NCI-H1694 treated with DMSO at 0.1 percent for 48 hours (cell line): Measurements from ENCODE around the gene GBF1.
A peak's percentile ranks its signal among the peaks of the same experiment; 100 is the strongest.

Experiments
- DNase-seq: peaks from one replicate; lab custom pipeline; 2025; lab: John Stamatoyannopoulos, UW

The GBF1 gene

DNA sequence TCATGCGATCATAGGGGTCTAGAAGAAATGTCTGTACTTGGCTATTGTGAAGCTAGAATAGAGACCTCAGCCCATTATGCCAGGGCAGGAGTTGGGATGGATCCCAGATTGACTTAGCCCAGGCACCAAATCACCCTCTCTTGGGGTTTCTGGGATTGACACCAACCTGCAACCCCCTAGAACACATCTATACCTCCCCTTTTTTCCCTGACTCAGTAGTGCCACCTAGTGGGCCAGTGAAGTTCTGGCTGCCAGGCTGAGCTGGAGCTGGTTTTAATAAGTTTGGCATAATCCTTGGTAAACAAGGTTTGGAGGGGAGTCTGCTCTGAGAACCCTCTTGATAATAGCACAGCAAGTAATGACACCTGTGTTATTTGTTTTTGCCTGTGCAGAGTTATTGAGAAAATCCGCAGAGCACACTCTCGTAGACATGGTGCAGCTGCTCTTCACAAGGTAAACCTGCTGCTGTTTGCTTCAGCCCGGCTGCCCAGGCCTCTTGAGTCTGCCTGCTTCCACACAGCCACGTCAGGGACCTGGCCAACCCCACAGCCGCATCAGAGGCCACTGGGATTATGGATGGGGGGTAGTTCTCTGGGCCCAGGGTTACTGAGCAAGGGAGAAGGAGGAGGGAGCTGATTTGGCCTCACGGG lies 106.9 kb downstream of the GBF1 start:
- DNase-seq, result peak; percentile 39

DNA sequence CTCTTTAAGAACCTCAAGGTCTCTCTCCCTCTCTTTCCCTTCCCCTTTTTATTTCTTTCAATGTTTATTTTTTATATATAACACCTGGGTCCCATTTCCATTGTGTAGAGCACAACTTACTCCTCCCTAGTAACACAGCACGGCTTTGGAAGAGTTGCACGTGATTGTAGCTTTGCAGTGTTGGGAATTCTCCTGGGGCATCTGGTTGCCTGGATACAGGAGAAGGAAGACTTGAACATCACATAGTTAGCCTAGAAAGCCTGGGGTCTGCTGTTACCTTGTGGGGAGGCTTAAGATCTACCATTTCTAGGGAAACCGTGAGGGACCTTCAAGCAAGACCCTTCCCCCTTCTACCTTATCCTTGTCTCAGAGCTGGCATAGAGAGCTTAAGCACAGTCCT lies 109.1 kb downstream of the GBF1 start:
- DNase-seq, result no peak

DNA sequence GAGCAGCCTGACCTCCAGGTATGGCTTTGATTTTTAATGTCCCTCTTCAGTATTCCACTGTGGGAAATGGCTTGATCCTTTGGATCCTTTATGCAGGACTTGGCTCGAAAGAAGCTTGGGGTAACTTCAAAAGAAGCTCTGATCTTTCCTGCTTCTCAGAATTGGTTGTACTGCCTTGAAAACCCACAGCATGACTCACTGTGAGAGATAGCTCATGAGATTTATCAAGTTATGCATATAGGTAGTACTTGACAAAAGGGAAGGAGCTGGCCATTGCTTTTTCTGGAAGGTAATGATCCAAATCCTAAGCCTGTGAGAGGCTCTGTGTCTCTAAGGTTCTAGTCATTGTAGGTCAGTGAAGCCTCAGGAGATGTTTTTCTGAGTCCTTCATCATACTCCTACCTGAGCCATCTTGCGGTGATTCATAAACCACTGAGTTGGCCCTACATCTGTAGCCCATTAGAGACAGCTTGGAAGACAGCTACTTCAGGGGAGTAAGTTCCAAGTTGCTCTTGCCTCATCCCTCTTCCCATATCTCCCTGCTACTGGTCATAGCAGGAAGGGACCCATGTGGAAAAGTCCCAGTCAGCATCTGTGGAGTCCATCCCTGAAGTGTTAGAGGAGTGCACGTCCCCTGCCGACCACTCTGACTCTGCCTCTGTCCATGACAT lies 113.5 kb downstream of the GBF1 start:
- DNase-seq, result no peak

DNA sequence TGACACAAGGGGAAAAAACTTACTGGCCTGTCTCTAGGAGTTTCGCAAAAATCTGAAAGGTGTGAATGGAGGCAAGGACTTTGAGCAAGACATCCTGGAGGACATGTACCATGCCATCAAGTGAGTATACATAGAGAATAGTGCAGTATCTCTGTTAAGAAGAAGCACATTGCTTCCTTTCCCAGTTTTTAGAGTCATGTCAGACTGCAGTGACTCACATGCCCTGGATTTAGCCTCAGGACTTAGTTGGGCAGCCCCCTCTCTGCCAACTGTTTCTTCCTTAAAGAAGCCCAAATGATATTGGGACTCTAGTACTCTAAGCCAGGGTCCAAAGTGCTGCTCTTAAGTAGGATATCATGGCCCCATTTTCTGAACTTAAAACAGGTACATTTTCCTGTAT lies 122.1 kb downstream of the GBF1 start:
- DNase-seq, result no peak

DNA sequence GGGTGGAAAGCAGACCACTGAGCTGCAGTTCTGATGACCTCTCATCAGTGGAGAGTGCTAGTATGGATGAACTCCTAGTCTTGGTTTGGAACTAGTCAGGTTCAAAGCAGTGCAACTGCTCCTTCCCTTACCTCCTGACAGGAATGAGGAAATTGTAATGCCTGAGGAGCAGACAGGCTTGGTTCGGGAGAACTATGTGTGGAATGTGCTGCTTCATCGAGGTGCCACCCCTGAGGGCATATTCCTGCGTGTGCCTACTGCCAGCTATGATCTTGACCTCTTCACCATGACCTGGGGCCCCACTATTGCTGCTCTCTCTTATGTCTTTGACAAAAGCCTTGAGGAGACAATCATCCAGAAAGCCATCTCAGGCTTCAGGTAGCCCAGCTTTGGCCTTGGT lies 122.7 kb downstream of the GBF1 start:
- no peak for DNase-seq

DNA sequence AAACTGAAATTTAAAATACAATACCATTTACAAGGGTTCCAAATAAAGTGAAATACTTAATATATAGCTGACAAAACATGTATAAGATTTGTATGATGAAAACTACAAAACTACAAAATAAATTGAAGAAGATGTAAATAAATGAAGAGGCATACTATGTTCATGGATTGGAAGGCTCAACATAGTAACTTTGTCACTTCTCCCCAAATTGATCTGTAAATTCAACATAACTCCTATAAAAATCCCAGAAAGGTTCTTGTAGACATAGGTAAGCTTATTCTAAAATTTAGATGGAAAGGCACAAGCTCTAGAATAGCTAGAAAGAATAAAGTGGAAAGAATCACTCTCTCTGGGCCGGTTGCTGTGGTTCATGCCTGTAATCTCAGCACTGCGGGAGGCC lies 126.0 kb downstream of the GBF1 start:
- no peak for DNase-seq

DNA sequence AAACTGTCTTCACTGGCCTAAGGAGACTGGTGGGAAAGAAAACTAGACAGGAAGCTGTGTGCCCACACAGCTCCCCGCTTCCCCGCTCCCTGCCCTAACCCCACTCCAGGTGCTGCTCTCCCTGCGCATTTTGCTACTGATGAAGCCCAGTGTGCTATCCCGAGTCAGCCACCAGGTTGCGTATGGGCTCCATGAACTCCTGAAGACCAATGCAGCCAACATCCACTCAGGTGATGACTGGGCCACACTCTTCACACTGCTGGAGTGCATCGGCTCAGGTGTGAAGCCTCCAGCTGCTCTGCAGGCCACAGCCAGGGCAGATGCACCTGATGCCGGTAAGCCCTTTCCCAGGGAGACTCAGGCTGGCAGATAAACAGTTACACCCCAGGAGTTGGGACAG lies 129.9 kb downstream of the GBF1 start:
- DNase-seq, result no peak

DNA sequence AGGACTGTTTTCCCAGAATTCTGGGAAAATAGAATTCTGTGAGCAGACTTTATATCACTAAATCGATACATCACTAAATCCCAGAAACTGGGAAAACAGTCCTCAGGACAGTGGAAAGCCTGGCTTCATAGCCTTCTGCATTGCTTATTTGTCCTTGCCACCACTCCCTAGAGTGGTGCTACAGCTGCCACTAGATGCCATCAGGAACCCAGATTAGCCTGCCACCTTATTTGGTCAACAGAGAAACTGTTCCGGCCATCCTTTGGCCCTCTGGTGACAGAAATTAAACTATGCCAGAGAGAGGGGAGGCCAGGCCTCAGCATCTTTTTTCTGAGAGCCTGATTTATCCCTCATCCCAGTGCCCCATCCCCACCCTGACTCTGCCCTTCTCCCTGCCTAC lies 130.5 kb downstream of the GBF1 start:
- no peak for DNase-seq

DNA sequence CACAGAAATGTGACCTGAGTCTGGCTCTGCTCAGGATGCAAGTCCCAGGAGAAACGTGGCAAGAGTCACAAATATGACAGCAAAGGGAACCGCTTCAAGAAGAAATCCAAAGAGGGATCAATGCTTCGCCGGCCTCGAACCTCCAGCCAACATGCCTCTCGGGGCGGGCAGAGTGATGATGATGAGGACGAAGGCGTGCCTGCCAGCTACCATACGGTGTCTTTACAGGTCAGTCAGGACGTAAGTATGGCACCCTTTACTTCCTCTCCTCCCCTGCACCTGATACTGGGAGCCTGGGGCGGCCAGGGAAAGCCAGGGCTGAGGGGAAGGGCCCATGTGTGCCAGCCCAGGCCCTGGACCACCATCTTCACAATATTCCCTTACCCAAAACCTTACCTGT lies 131.6 kb downstream of the GBF1 start:
- no peak for DNase-seq

DNA sequence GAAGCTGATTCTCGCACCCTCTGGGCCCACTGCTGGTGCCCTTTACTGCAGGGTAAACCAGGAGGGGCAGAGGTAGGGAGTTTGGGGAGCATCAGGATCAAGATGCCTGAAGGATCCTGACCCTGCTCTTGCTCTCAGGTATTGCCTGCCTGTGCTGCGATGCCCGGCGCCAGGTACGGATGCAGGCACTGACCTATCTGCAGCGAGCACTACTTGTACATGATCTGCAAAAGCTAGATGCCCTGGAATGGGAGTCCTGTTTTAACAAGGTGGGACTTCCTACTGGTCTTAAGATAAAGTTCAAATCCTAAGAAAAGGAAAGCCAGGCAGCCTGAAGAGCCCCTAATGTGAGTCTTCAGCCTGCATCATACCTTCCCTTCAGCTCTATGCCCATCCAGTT lies 134.1 kb downstream of the GBF1 start:
- DNase-seq, result no peak

DNA sequence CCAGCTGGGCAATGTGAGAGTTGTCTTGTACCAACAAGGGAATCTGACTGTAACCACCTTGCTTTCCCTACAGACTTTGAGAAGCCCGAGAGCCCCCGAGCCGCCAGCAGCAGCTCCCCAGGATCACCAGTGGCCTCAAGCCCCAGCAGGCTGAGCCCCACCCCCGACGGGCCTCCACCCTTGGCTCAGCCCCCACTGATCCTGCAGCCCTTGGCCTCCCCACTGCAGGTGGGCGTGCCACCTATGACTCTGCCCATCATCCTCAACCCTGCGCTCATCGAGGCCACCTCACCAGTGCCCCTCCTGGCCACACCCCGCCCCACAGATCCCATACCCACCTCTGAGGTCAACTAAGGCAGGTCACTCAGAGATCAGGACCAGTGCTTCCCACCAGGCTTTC lies 136.7 kb downstream of the GBF1 start:
- DNase-seq, result no peak

DNA sequence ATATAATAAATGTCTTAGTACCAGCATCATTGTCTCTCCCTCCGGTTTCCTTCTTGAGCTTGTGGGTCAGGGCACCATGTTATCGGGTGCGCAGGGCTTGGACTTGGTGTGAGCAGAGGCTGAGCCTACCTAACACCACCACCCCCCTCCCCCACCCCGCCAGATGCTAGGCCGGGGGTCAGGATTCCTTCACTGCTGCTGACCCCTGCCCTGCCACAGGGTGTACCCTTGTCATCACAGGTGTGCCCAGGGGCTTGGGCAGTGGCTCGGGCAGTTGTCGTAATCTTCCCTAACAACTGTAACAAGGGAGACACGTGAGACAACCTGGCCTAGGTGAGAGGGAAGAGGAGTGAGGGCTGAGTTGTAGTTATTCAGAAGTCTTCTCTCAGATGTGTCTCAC lies 137.5 kb downstream of the GBF1 start:
- DNase-seq, result no peak

DNA sequence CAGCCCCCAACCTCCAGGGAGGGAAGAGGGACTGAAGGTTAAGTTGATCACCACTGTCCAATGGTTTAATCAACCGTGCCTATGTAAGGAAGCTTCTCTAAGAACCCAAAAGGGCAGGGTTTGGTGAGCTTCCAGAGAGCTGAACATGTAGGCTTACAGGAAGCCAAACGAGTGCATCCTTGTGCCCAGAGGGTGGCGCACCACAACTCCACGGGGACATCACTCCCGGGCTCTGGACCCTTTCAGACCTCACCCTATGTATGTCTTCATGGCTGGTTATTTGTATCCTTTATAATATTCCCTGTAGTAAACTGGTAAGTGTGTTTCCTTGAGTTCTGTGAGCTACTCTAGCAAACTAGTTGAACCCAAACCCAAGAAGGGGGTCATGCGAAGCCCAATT lies 138.7 kb downstream of the GBF1 start:
- no peak for DNase-seq

DNA sequence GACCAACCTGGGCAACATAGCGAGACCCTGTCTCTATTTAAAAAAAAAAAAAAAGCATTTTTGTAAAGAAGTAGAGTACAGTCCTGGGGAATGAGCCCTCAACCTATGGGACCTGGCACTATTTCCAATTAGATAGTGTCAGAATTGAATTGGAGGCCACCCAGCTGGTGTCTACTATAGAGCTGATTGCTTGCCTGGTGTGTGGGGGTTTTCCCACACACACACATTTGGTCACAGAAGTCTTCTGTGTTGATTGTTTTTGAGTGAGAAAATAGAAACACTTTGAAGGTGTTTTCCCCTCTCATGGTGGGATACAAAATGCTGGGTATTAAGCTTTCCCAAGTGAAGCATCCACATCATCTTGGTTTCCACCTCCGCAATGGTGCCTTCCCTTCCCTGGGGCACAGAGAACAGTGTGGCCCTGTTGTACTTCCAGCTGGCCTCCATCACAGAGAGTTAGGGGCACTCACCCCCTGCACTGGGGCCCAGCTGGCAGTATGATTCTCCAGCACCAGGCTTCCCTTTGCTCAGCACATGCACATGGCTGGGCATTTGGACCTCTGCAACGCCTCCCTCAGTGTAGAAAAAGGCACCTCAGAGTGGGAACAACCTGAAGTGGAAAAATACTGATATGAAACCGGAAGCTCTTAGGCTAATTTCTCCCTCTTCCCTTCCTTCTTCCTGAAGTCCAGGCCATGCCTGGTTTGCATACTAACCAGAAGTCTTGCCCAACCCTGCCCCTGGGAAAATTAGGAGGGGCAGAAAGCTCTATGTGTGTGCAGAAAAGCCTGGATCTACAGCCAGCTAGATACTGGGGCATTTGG lies 139.5 kb downstream of the GBF1 start:
- DNase-seq, result no peak

DNA sequence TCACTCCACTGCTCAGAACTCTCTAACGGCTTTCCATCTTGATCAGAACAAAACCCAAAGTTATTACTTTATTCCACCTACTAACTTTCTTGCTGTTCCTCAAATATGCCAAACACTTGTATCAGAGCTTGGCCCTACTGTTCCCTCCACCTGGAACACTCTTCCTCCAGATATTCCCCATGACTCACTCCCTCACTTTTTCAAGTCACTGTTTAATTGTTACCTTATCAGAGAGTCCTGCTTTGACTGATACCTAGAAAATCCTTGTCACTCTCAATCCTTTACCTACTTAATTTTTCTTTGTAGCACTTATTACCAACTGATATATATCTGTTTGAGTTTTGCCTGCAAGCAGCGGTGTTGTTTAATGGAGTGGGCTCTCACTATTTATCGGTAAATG lies 144.6 kb downstream of the GBF1 start:
- no peak for DNase-seq

DNA sequence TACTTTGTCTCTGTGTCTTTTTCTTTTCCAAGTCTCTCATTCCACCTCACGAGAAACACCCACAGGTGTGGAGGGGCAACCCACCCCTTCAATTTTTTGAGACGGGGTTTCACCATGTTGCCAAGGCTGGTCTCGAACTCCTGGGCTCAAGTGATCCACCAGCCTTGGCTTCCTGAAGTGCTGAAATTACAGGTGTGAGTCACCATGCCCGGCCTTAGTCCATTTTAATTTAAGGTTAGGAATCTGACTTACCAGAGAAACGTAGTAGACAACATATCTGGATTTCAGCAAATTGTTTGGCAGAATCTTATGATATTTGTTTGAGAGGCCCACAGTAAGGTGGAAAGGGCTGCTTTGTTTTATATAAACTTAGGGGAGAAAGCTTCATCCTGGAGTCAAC lies 147.0 kb downstream of the GBF1 start:
- DNase-seq, result no peak

DNA sequence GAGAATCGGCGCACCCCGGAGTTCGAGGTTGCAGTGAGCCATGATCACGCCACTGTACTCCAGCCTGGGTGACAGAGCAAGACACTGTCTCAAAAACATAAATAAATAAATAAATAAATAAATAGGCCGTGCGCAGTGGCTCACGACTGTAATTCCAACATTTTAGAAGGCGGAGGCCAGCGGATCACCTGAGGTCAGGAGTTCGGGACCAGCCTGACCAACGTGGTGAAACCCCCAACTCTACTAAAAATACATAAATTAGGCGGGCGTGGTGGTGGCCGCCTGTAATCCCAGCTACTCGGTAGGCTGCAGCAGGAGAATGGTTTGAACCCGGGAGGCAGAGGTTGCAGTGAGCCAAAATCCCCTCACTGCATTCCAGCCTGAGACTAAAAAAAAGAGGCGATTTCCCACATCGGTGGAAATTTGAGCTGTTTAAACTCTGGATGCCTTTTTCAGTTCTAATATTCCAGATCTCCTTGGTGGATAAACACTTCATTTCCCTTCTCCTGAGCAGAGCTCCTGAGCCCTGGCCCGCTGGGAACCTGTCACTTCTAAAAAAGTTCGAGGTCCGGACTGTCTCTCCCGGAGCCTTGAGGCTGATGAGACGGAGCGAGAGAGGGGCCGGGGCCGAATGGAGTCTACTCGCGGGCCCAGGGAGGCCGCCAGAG lies 148.2 kb downstream of the GBF1 start:
- DNase-seq, result peak; percentile 43

DNA sequence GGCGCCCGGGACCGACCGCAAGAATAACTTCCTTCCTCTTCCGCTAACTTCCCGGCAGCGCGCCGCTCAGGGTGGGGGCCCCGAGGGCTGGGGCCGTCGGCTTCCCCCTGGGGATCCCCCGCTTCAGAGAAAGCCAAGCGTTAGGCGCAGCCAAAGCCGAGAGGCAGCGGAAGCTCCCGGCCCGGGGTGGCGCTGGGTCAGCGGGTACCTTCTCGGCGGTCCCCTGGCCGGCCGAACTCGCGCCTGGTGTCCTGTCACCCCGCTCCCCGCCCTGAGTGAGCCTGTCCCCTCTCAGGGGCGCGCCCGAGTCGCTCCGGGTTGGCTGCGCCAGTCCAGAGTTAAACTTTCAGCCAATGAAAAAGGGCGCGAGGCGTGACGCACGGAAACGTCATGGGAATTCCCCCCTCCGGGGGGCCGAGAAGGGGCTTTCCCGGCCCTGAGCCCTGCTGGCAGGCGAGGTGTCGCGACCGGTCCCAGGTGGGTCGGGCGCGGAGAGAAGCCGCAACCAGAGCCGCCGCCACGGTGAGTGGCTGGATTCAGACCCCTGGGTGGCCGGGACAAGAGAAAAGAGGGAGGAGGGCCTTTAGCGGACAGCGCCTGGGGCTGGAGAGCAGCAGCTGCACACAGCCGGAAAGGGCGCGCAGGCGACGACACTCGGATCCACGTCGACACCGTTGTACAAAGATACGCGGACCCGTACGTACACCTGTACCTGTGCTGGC lies 148.9 kb downstream of the GBF1 start:
- peak; percentile 29 for DNase-seq

DNA sequence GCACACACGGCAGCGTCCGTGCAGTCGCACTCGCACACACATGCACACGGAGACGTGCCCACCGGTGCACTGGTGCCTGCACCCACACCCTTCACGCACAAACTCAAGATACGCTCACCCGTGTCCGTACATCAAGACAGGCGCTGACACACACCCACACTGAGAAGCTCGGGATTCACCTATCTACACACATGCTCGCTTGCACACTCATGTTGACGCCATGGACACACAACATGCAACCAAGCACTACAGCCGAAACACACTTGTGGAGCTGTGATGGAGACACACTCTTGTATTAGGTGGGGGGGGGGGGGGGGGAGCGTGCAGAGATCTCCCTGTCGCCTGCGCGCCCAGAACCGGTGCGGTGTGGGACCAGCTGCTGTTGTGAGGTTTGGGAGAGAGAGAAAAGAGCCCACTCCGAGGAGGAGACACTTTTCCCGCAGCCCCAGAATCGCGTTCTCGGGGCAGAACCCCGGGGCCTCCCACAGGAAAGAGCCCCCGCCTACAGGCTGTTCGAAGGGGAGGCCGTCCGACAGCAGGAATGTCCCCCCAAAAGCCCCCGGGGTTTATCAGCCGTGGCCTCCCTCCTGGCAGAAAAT lies 149.6 kb downstream of the GBF1 start:
- no peak for DNase-seq

DNA sequence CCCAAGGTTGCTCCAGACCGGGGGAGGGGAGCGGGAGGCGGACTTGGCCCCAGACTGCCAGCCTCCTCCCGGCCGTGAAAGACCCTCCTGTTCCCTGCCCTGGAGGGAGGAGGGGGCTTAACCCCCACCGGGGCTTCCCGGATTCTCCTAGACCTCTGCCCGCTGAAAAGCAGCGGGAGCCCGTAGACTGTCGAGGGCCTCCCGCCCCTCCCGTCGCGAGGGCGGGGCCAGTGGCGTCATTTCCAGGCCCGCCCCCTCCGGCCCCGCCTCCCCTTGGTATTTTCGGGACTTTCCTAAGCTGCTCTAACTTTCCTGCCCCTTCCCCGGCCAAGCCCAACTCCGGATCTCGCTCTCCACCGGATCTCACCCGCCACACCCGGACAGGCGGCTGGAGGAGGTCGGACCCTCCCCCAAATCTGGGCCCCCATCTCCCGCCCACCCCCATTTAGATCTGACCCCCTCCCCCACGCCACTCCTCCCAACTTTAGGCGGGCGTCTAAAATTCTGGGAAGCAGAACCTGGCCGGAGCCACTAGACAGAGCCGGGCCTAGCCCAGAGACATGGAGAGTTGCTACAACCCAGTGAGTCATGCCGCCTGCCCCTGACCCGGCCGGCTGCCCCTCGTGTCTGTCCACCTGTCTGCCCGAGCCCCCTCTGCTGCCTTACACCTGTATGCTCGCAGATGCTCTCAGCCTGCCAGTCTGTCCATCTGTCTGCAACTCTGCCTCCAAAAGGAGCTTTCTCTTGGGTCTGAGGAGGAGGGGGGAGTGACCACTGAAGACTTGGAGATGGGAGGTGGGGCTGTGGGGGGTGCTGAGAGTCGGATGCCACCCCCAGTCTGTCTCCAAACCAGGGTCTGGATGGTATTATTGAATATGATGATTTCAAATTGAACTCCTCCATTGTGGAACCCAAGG lies 150.3 kb downstream of the GBF1 start, which contains the start of gene NFKB2:
NFKB2 (plus strand) TSS at position 306 of the 917 bp plus-strand sequence; CDS start at position 561, 255 bp downstream.
- DNase-seq, result peak; percentile 40

DNA sequence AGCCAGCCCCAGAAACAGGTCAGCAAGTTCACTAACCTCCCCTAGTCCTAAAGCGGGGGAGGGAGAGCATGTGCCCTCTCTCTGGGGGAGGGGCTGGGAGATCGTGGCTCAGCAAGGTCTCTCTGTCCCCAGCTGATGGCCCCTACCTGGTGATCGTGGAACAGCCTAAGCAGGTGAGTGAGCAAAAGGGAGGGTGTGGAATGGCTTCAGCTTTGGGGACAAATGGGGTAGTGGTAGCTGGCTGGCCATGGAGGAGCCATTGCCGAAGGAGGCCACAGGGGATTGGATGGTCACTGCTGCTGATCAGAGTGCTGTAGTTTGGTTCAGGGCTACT lies 151.0 kb downstream of the GBF1 start:
- no peak for DNase-seq
